Measurements from ENCODE around the gene MME.

- no peak for TF ChIP-seq CTCF (IDR thresholded peaks at IDR 0.05)
- no peak for TF ChIP-seq POLR2A (IDR thresholded peaks at IDR 0.05)
Observed at GRCh38 chr3:155130001-155130400, 49.9 kb downstream of the MME start.
